ENCODE measurements around the gene YTHDF2.

YTHDF2 gene

DNA sequence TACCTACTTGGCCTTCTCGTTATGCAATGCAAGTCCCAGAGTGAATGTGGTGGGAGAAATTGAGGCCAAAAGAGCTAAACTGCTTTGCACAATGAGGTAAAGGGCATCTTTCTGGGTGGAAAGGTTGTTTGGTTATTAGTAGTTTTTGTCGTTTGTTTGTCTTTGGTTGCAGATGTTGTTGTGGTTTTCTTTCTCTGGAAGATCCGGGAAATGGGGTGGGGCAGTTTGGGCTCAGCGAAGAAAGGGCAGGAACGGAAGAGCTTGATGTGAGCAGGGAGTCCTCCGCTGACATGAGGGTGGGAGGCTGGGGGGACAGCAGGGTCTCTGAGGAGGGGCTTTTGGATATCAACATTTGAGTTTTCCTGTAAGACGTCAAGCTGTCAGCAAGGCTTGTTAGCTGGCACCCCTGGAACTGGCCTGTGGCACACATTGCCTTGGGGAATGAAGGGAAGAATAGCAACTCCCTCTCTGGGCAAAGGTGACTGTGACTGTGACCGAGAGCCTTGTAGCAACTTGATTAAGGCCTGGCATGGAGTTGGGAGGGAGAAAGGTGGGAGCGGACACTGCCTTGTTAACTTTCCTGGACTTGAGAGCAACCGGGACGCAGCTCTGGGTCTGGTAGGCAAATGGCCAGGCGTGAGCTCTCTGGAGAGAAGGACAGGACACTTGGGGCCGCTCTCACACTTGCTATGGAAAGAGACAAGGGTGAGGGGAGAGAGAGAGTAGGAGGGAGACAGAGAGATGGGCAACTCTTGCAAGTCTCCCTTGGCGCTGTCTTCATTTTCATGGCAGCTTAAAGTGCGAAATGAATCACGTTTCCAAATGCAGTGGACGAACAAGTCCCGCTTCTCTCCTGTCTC, 59.8 kb downstream of the YTHDF2 start:
- CTCF ChIA-PET: interaction anchor here (0.6 to 1.7 kb wide), 5 partner anchors 9 to 85 kb away, joined by 3 to 10 read pairs (median 4); no protein-coding TSS in a partner anchor
- no peak overlapping the region for H3K4me3 ChIP-seq (ENCODE audit: low read depth, low read length)
- H3K9me3 ChIP-seq (ENCODE audit: control insufficient read depth, insufficient read depth, low read depth, low read length): no peaks in the 10 kb centered on the region
- TF ChIP-seq, protein P1, sequence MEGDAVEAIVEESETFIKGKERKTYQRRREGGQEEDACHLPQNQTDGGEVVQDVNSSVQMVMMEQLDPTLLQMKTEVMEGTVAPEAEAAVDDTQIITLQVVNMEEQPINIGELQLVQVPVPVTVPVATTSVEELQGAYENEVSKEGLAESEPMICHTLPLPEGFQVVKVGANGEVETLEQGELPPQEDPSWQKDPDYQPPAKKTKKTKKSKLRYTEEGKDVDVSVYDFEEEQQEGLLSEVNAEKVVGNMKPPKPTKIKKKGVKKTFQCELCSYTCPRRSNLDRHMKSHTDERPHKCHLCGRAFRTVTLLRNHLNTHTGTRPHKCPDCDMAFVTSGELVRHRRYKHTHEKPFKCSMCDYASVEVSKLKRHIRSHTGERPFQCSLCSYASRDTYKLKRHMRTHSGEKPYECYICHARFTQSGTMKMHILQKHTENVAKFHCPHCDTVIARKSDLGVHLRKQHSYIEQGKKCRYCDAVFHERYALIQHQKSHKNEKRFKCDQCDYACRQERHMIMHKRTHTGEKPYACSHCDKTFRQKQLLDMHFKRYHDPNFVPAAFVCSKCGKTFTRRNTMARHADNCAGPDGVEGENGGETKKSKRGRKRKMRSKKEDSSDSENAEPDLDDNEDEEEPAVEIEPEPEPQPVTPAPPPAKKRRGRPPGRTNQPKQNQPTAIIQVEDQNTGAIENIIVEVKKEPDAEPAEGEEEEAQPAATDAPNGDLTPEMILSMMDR (tag by site-specific recombination; IDR thresholded peaks at IDR 0.05): no peak
- TF ChIP-seq ZNF394 (tag by site-specific recombination; IDR thresholded peaks at IDR 0.05; ENCODE audit: borderline replicate concordance) (no peak), SETDB1 (IDR thresholded peaks at IDR 0.05; ENCODE audit: insufficient read length, low read length) (no peak), ZNF155 (tag by site-specific recombination; IDR thresholded peaks at IDR 0.05) (no peak), ZNF629 (tag by site-specific recombination; IDR thresholded peaks at IDR 0.05) (no peak), ZSCAN23 (tag by site-specific recombination; IDR thresholded peaks at IDR 0.05) (no peak), REPIN1 (tag by site-specific recombination; IDR thresholded peaks at IDR 0.05; ENCODE audit: low read depth) (no peak), ZNF16 (tag by site-specific recombination; IDR thresholded peaks at IDR 0.05; ENCODE audit: low read depth) (no peak), ZNF214 (tag by site-specific recombination; IDR thresholded peaks at IDR 0.05; ENCODE audit: borderline replicate concordance) (no peak), ZNF157 (tag by site-specific recombination; IDR thresholded peaks at IDR 0.05) (no peak), HOXA7 (CRISPR knock-in tag; IDR thresholded peaks at IDR 0.05; ENCODE audit: borderline replicate concordance) (no peak), ZNF146 (tag by site-specific recombination; IDR thresholded peaks at IDR 0.05) (no peak), ZNF837 (tag by site-specific recombination; IDR thresholded peaks at IDR 0.05) (no peak), RBAK (tag by site-specific recombination; IDR thresholded peaks at IDR 0.05) (no peak), ZNF433 (tag by site-specific recombination; IDR thresholded peaks at IDR 0.05; ENCODE audit: low read depth) (no peak)
- TF ChIP-seq, protein P2, sequence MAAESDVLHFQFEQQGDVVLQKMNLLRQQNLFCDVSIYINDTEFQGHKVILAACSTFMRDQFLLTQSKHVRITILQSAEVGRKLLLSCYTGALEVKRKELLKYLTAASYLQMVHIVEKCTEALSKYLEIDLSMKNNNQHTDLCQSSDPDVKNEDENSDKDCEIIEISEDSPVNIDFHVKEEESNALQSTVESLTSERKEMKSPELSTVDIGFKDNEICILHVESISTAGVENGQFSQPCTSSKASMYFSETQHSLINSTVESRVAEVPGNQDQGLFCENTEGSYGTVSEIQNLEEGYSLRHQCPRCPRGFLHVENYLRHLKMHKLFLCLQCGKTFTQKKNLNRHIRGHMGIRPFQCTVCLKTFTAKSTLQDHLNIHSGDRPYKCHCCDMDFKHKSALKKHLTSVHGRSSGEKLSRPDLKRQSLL (tag by site-specific recombination; IDR thresholded peaks at IDR 0.05): no peak
- TF ChIP-seq, protein P3, sequence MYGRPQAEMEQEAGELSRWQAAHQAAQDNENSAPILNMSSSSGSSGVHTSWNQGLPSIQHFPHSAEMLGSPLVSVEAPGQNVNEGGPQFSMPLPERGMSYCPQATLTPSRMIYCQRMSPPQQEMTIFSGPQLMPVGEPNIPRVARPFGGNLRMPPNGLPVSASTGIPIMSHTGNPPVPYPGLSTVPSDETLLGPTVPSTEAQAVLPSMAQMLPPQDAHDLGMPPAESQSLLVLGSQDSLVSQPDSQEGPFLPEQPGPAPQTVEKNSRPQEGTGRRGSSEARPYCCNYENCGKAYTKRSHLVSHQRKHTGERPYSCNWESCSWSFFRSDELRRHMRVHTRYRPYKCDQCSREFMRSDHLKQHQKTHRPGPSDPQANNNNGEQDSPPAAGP (tag by site-specific recombination; IDR thresholded peaks at IDR 0.05): no peak
- TF ChIP-seq, protein P4, sequence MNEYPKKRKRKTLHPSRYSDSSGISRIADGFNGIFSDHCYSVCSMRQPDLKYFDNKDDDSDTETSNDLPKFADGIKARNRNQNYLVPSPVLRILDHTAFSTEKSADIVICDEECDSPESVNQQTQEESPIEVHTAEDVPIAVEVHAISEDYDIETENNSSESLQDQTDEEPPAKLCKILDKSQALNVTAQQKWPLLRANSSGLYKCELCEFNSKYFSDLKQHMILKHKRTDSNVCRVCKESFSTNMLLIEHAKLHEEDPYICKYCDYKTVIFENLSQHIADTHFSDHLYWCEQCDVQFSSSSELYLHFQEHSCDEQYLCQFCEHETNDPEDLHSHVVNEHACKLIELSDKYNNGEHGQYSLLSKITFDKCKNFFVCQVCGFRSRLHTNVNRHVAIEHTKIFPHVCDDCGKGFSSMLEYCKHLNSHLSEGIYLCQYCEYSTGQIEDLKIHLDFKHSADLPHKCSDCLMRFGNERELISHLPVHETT (tag by site-specific recombination; IDR thresholded peaks at IDR 0.05): no peak
- no peaks in the 10 kb centered on the region for H3K36me3 ChIP-seq (ENCODE audit: control insufficient read depth in 2 of 2, insufficient read depth in 1 of 2, low read length in 2 of 2)
- no peak overlapping the region for H3K27ac ChIP-seq (ENCODE audit: extremely low read depth, low read depth, low read length)
- no peaks in the 10 kb centered on the region for H3K4me1 ChIP-seq (ENCODE audit: control insufficient read depth, insufficient read depth, low read length)
- POLR2A ChIA-PET: no interaction called here

DNA sequence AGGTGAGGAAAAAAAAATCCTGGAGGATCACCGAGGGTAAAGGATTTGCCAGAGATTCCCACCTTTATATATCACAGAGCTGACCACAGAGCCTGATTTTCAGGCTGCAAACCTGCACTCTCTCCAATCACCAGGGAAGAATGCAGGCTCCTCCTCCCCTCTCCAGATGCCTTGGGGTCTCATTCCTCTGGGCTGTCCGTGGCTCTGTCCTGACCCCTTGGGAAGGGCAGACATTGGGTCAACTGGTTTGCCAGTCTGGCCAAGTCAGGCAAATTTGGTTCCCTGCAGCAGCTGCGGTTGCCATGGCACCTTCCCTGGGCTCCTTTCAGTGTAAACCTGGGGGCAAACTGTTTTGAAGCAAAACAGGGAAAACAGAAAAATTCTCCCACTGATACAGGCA, 63.6 kb downstream of the YTHDF2 start:
- Histone ChIP-seq H3K4me1 (ENCODE audit: control insufficient read depth, insufficient read depth, low read length) (no peaks in the 10 kb centered on the region), H3K9me3 (ENCODE audit: control insufficient read depth, insufficient read depth, low read depth, low read length) (no peaks in the 10 kb centered on the region), H3K27ac (ENCODE audit: extremely low read depth, low read depth, low read length) (no peak overlapping the region), H3K4me3 (ENCODE audit: low read depth, low read length) (no peak overlapping the region), H3K36me3 (ENCODE audit: control insufficient read depth in 2 of 2, insufficient read depth in 1 of 2, low read length in 2 of 2) (no peaks in the 10 kb centered on the region)
- CTCF ChIA-PET: no interaction called here
- POLR2A ChIA-PET: no interaction called here
- TF ChIP-seq ZNF48 (tag by site-specific recombination; IDR thresholded peaks at IDR 0.05): no peak
- no peak for TF ChIP-seq ZNF37A (tag by site-specific recombination; IDR thresholded peaks at IDR 0.05)
- TF ChIP-seq, protein P5, sequence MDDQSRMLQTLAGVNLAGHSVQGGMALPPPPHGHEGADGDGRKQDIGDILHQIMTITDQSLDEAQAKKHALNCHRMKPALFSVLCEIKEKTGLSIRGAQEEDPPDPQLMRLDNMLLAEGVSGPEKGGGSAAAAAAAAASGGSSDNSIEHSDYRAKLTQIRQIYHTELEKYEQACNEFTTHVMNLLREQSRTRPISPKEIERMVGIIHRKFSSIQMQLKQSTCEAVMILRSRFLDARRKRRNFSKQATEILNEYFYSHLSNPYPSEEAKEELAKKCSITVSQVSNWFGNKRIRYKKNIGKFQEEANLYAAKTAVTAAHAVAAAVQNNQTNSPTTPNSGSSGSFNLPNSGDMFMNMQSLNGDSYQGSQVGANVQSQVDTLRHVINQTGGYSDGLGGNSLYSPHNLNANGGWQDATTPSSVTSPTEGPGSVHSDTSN (CRISPR knock-in tag; IDR thresholded peaks at IDR 0.05): no peak
- TF ChIP-seq ZNF132 (tag by site-specific recombination; IDR thresholded peaks at IDR 0.05; ENCODE audit: borderline replicate concordance): no peak
- TF ChIP-seq, protein P6, sequence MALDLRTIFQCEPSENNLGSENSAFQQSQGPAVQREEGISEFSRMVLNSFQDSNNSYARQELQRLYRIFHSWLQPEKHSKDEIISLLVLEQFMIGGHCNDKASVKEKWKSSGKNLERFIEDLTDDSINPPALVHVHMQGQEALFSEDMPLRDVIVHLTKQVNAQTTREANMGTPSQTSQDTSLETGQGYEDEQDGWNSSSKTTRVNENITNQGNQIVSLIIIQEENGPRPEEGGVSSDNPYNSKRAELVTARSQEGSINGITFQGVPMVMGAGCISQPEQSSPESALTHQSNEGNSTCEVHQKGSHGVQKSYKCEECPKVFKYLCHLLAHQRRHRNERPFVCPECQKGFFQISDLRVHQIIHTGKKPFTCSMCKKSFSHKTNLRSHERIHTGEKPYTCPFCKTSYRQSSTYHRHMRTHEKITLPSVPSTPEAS (tag by site-specific recombination; IDR thresholded peaks at IDR 0.05): no peak
- no peak for TF ChIP-seq SP7 (tag by site-specific recombination; IDR thresholded peaks at IDR 0.05)
- no peak for TF ChIP-seq KLF10 (tag by site-specific recombination; IDR thresholded peaks at IDR 0.05)
- no peak for TF ChIP-seq ZNF202 (tag by site-specific recombination; IDR thresholded peaks at IDR 0.05; ENCODE audit: borderline replicate concordance)
- no peak for TF ChIP-seq ZNF433 (tag by site-specific recombination; IDR thresholded peaks at IDR 0.05; ENCODE audit: low read depth)
- no peak for TF ChIP-seq ZNF629 (tag by site-specific recombination; IDR thresholded peaks at IDR 0.05)
- no peak for TF ChIP-seq ZNF785 (tag by site-specific recombination; IDR thresholded peaks at IDR 0.05)
- no peak for TF ChIP-seq ZNF658 (tag by site-specific recombination; IDR thresholded peaks at IDR 0.05)
